Measurements from ENCODE around the gene ARHGAP26. TPM values are rescaled to one million over a fixed set of nuclear protein-coding genes. Genes with fewer than 3 reads are reported as not detected.
"Not testable (repeated sequence)": the region's sequence is repeated elsewhere in the genome, so short reads cannot be mapped to it uniquely, and the experiment has no call there.

Gene ARHGAP26
- total RNA-seq, 1 donor from 2014 or later: 36.7 TPM

DNA sequence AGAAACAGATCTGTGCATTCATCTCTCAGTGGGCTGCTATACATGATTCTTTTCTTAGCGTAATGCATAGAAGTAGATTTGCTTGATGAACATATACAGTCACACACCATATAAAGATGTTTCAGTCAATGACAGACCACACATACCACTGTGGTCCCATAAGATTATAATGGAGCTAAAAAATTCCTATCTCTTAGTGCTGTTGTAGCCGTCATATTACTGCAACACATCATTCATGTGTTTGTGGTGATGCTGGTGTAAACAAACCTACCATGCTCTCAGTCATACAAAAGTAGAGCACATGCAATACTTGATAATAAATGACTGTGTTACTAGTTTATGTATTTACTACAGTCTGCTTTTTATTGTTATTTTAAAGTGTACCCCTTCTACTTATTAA is 214.3 kb downstream of the ARHGAP26 start:
- DNase-seq: no peak

DNA sequence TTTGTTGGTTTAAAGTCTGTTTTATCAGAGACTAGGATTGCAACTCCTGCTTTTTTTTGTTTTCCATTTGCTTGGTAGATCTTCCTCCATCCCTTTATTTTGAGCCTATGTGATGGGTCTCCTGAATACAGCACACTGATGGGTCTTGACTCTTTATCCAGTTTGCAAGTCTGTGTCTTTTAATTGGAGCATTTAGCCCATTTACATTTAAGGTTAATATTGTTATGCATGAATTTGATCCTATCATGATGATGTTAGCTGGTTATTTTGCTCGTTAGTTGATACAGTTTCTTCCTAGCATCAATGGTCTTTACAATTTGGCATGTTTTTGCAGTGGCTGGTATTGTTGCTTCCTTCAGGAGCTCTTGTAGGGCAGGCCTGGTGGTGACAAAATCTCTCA is 219.1 kb downstream of the ARHGAP26 start:
- not testable (repeated sequence) for DNase-seq

DNA sequence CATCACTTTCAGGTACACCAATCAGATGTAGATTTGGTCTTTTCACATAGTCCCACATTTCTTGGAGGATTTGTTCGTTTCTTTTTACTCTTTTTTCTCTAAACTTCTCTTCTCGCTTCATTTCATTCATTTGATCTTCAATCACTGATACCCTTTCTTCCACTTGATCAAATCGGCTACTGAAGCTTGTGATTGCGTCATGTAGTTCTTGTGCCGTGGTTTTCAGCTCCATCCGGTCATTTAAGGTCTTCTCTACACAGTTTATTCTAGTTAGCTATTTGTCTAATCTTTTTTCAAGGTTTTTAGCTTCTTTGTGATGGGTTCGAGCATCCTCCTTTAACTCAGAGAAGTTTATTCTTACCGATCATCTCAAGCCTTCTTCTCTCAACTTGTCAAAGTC is 219.9 kb downstream of the ARHGAP26 start:
- DNase-seq: not testable (repeated sequence)

DNA sequence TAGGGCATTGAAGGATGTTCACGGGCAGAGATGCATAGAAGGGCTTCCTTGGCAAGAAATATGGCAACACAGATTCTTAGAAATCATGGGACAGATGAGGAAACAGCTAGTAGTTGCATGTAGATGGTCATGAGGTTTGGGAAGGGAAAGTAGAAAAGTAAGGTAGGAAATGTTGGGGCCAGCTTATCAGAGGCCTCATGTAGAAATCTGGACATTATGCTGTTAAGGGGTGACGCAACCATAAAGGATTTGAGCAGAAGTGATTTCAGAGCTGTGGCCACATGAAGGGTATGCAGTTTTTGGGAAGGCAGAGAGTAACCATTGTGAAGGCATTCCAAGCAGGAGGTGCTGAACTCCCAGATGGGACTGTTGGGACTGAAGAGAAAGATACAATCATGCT is 224.0 kb downstream of the ARHGAP26 start:
- DNase-seq: no peak

DNA sequence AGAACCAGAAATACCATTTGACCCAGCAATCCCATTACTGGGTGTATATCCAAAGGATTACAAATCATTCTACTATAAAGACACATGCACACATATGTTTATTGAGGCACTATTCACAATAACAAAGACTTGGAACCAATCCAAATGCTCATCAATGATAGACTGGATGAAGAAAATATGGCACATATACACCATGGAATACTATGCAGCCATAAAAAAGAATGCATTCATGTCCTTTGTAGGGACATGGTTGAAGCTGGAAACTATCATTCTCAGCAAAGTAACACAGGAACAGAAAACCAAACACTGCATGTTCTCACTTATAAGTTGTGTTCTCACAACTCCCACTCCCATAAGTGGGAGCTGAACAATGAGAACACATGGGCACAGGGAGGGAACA is 225.4 kb downstream of the ARHGAP26 start:
- not testable (repeated sequence) for DNase-seq

DNA sequence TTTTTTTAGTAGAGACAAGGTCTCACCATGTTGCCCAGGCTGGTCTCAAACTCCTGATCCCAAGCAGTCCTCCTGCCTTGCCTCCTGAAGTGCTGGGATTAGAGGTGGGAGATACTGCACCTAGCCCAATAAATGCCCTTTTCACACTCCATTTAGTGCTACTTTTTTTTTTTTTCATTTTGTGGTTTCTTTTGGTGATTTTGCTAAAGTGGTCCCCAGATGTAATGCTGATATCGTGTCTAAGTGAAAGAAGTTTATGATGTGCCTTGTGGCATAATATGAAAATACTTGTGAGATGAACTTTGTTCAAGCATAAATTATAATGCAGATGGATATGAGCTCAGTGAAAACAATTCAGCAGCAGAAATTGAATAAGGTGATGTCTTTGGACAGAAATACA is 227.4 kb downstream of the ARHGAP26 start:
- no peak for DNase-seq

DNA sequence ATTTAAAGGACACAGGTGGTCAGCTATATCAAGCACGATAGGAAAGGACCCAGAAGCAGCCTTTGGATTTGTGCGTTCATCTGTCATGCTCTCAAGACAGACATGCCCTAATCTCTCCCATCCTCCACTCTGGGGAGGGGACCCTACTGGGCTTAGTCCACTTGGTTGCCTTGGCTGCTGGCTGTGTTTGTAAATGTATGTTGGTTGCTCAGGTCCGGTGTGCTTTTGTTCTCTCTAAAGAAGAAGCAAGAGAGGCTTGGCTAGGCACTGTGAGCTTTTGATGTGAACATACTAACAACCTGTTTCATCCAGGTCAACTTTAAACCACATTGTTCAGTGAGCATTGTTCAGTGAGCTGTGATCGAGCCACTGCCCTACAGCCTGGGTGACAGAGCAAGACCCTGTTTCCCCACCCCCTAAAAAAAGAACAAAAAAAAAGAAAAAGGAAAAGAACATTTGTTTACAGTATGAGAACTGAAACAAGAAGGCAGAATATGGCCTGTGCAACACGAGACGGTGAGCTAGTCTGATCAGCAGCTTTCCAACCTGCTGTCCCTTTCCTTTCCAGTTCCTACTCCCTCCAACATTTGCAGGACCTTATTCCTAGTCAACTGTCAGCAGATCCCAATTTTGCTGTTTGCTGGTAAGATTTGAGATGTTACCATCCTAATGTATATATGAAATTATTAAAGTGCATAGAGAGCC is 228.3 kb downstream of the ARHGAP26 start:
- no peak for DNase-seq

DNA sequence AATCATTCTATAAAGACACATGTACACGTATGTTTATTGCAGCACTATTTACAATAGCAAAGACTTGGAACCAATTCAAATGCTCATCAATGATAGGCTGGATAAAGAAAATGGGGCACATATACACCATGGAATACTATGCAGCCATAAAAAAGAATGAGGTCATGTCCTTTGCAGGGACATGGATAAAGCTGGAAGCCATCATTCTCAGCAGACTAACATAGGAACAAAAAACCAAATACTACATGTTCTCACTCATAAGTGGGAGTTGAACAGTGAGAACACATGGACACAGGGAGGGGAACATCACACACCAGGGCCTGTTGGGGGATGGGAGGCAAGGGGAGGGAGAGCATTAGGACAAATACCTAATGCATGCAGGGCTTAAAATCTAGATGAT is 230.4 kb downstream of the ARHGAP26 start:
- not testable (repeated sequence) for DNase-seq

DNA sequence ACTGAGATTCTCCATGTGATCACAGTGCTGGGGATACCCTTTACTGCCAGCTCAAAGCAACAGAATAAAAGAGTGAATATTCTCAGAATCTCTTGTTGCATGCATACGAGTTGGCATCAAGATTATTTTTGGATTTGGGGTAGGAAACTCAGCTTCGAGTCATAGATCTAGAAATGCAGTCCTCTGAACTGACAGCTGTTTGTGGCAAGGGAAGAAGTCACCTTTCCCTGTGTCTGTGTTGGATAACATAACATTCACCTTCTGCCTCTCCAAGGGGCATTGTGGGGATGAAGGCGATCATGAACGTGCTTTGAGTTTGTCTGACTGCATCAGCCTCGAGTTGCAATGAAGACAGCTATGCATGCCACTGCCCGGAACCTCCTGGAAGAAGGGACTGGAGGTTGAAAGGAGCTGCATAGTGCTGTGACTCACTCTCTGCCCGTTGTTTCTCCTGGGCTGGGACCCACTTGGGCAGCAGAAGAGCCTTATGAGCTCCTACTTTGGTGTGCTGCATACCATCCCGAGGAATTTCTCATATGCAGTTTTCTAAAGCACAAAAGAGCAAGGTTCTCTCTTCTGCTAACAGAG is 231.7 kb downstream of the ARHGAP26 start:
- DNase-seq: no peak

DNA sequence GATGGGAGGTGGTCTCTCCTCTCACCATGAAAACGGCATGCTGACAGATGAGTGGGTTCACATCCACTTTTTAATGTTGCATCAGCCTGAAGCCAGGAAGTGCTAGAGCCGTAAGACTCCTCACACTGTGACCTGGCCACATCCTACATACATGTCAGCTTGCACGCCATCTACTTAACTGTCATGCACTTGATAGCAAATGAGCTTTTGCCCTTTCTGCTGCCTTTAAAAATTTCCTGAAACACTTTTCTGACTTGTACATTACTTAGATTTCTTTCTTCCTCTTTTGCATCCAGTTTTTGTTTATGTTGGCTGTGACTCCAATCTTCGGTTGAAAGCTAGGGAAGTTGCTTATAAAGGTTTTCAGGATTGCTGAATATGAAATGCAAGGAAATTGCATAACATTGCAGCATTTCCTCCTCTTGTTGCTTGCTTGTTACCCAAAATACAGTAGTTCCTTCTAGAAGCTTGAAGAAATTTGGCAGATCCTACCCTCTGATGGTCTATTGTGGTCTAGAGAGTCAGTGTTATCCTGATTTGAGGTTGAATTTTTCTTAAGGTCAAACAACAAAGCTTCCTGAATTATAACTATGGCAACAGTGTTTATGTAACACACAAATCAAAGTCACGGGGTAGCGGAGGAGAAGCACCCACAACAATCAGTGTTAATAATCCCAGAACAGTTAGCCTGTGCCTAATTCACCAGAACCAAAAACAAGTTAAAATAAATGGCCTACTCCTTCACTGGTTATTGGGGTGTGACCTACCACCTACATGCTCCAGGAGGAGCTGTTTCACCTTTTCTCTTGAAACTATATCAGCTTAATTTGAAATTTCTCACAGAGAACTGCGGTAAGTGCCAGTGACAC is 232.5 kb downstream of the ARHGAP26 start:
- peak; percentile 65 for DNase-seq

DNA sequence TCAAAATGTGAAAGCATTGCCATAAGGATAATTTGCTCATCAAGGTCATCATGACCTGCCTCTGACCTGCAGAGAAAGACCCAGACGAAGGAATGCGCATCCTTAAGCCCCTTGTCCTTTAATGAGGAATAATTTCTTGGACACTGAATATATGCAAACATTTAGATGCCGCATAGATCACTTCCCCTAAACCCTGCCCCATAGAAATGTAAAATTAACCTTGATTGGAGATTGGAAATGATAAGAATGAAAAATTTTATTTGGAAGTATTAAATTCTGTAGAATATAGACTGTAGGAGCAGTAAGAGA is 233.1 kb downstream of the ARHGAP26 start:
- no peak for DNase-seq

DNA sequence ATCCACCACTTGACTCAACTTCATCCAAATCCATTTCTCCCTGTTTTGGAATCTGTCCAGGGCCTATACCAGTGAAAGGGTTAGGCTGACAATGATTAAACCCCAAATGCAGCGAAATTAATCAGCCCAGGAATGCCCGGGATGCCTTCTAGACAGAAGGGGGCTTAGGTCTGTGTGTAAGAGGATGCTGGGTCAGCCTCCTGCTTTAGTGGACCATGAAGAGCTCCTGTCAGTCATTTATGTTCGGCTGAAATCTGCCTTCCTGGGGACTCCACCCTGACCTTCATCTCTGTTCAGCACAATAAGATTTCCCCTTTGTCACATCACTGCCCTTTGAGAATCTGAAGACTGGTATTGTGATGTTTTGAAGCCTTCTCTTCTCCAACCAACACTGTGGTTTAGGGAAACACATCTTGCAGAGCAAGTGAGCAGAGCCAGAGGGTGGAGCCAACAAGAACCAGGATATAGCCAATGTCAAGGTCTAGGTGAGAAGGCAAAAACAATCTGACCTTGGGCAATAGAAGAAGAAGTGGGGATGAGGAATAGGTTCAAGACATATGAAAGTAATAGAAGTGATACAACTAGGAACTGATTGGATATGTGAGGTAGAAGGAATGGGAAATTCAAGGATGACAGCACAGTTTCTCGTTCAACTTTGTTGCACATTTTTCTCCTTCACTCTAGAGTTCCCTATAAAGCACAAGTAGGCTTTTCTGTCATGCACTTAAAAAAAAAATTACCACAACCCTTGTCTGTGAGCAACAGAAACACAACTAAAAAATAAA is 234.4 kb downstream of the ARHGAP26 start:
- DNase-seq: no peak

DNA sequence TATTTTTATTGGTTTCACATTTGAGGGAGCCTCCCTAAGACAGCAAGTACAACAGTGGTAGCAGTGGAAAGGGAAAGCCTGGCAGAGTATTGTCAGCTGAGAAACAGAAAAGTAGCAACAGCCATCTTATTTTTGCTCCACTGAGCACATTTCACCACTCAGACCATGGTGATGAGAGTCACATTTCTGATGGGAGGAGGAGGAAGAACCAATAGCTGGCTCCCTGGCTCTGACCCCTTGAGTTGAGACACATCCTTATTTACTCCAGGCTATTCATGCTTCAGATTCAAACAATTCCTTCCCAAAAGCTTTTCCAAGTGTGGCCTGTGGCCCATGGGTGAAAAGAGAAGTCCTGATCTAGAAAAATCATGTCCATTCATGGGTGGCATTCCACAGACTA is 236.3 kb downstream of the ARHGAP26 start:
- no peak for DNase-seq

DNA sequence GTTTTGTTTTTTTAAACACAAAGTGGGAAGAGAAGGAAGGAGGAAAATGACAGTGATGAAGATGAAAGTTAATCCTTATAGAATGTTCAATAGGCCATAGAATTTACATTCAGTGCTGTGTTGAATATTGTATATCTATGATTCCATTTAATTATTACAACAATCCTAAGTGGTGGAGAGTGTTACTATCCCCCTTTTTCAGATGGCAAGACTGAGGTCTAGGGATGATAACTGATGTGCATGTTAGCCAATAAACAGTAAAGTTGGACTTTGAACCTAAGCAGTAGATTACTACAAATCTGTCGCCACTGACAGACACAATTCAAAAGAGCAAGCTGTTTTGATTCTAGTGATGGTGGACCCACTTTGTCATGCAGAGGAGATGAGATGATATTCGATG is 237.9 kb downstream of the ARHGAP26 start:
- no peak for DNase-seq

DNA sequence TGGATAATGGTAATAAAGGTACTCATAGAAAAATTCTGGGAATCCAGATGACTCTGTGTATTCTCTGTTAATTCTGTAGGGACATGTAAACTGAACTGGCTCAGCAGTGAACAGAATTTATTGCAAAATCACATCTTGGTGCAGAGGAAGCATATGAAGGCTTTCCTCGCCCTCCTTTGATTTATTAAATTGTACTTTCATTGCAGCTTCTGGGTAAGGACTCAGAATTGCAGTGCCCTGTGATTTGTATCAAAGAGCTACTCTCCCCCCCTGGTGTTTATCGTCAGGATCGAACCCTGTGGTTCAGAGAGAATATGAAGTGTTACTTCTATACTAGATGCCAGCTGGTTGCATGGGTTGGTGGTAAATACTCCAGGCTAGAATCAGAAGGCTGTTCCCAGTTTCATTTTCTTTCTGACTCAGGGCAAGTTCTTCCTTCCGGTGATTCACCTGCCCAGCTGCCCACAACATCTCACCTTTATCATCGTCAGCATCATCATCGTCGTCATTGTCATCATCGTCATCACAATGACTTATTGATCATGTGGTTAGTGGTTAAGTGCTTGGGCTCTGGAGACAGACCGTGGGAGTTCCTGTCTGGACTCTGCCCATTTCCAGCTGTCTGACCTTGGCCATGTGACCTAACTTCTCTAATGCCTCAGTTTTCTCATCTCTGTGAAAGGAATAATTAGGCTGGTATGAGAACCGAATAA is 238.8 kb downstream of the ARHGAP26 start:
- DNase-seq: no peak

DNA sequence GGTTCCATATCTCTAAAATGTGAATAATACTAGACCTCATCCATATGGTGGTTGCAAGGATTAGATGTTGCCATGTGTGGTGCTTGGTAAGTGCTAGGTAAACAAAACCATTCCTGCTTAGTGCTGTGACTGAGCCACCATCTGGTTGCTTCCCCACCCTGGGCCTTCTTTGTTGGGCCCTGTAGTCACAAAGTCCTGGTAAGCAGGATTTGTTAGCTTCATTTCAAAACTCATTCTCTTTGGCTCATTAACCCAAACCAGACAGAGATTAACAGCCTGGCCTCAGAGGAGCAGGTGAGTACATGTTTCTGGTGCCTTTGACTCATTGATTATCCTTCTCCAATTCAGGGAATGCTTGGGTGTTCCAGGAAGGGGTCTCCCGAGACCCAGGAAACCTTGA is 240.2 kb downstream of the ARHGAP26 start:
- DNase-seq: no peak

DNA sequence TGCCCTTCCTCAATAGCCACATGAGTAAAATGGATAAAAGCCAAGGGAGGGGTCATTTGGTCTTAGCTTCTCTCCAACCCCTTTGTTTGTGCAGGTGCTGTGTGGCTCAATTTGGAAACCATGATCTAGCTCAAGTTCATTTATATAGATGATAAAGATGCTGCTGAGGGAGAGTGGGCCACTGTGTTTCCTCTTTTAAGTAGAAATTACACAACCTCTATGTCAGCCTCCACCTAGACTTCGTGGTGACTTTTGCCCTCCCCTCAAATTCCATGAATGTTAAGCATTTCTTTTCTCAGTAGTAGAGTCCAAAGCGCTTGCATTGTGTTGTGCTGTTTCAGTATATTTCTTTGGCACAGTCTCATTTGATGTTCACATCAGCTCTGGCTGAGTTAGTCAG is 241.4 kb downstream of the ARHGAP26 start:
- no peak for DNase-seq

DNA sequence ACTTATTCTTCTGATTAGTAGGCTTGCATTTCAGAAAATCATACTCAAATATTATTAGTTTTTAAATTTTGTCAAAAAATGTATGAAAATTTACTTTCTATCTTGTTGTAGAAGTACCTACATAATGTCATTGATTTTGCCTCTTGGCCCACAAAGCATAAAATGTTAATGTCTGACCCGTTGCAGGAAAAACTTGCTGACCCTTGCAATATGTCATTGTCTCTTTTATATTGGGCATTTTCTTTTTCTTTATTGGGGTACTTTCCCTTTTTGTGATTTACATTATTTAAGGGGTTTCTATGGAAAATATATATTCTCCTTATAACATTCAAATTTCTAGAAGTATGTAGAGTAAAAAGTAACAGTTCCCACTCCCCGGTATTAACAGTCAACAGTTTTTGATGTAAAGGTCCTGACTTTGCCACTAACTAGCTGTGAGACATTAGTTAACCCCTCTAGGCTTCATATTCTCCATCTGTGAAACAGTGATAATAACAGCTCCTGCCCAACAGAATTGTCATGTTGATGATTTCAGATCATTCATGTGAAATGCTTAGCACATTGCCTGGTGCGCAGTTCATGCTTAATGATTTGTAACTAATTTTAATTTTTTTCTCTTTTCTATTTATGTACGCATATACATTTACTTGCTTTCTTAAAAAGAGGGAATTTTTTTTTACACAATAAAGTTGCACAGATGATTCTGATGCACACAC is 243.2 kb downstream of the ARHGAP26 start:
- DNase-seq: no peak

DNA sequence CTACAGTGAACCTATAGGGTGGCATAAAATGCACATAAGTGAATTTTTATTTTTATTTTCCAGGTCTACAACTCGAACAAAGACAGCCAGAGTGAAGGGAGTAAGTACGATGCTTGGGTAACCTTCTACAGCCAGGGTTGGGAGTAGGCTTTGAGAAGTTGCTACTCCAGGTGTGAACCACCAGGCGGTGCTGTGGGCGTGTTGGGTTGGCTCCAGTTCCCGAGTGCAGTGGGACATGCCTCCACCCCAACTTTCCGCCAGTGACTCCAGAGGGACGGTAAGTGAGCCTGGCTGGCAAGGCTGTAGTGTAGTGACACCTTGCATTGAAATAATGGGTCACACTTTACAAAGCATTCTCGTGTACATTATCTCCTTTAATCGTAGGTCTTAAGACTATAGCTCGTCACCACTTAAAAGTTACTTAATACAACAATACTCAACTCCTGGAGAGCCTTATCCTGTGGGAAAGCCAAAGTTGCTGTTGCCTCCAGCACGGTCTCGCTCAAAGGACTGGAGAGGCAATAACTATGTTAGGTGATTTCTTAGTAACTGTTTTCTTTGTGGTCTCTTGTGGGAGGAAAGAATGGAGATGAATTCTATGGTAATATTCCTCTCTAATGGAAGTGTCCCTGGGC is 244.0 kb downstream of the ARHGAP26 start:
- no peak for DNase-seq

DNA sequence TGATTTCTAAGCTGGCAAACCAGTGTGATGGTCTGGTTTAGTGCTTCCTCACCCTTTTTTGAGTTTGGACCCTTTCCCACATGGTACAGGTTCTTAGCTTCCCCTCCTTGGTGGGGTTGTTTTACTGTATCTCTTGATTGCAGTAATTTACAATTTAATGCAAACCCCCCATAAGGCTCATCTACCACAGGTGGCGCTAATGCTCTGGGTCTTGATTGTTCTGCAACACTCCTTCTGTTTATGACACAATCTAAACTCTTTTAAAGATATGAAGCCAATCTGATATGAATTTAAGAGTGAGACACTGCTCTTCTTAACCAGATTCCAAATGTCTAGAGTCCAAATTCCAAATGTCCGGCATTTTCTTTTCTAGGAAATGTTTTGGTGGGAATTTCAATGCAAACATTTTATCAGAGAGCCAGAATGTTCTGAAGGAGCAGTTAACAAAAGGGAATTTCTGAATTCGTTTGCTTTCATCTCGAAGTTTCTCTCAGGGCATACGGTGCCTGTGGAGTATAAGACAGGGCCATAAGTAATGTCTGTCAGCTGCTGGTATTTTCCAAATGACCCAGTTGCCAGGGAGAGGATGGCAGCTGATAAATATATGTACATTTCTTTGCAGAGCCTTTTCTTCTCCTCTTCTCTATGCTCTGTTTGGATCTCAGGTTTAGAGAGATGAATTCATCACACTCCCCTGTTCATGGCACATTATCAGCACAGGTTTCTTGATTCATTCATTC is 246.8 kb downstream of the ARHGAP26 start:
- peak; percentile 67 for DNase-seq
